HG02623 (cell line): ENCODE data around the gene TNFSF11.

Experiments
- ATAC-seq: cut with Tn5 transposase; IDR thresholded peaks from one replicate; pipeline ENCODE4 v1.9.1; 2021; ENCODE audit warnings: moderate library complexity; ENCODE audit not compliant: unreplicated experiment

The TNFSF11 gene

DNA sequence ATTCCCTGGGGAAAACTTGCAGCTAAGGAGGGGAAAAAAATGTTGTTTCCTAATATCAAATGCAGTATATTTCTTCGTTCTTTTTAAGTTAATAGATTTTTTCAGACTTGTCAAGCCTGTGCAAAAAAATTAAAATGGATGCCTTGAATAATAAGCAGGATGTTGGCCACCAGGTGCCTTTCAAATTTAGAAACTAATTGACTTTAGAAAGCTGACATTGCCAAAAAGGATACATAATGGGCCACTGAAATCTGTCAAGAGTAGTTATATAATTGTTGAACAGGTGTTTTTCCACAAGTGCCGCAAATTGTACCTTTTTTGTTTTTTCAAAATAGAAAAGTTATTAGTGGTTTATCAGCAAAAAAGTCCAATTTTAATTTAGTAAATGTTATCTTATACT lies 33.6 kb downstream of the TNFSF11 start:
- ATAC-seq: no peak

DNA sequence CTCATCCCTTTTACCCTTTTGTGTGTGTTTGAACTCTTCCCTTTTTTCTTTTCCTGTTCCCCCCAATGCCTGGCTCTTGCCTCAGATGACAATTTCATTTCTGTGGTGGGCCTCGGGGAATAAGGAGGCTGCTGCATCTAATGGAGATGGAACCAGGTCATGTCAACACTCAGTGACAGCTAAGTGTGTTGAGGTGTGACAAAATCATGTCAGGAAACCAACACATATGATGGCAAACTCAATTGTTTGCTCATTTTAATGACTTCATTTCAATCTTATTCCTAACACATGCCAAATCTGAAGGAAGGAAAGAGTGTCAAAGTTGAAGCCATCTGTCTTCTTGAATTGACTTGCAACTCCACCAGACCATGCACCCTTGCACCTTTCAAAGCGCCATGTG lies 36.7 kb downstream of the TNFSF11 start:
- ATAC-seq: no peak

DNA sequence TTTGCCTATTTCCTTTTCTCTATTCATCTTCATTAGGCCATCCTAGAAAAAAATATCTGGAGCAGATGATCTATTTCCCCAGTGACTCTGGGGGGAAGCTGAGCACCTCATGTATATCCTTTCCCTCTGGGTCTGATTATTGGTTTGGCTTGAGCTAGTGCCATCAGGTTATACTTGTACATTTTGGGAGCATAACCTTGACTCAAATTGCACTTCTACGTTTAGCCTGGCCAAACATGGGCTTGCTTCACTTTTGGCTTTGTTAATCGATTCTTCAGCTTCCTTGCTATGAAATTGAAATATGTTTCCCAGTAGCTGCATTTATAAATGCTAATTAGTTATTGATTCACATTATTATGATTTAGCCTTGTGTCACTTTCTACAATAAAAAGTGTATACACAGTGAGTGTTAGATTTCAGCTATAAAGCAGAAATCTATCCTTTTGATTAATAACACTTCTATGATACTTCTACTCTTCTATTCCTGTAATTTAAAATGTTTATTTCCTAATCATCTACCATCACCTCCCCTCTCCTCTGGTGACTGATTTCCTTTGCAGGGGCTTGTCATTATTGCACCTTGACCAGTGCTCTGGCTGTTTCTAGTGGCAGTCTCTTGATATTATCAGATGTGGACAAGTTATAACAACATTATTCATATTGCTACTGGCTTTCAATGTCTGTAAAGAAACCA lies 37.3 kb downstream of the TNFSF11 start:
- ATAC-seq: no peak

DNA sequence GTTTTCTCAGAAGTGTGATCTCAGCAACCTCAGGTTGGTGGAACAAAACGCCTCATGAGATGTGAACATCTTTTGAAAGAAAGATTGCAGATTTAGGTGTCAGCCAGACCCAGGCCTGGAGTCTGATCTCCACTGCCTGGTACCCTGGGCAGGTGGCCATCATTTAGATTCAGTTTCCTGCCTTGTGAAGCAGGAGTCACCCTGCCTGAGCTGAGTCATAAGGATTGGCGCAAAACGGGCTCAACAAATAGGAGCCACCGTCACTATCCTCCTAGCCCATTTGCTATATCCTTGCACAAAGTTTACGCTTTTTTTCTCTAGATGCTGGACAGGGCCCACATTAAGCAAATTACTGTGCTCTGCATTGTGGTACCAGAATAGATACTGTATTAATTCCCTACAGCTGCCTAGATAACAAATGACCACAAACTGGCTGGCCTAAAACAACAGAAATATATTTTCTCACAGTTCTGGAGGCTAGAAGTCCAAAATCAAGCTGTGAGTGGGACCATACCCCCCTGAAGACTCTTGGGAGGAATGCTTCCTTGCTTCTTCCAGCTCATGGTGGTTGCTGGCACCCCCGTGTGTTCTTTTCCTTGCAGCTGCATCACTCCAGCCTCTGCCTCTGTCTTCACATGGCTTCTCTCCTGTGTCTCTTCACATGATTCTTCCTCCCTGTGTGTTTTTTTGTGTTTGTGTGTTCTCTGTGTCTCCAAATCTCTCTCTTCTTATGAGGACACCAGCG lies 38.2 kb downstream of the TNFSF11 start:
- ATAC-seq: no peak

DNA sequence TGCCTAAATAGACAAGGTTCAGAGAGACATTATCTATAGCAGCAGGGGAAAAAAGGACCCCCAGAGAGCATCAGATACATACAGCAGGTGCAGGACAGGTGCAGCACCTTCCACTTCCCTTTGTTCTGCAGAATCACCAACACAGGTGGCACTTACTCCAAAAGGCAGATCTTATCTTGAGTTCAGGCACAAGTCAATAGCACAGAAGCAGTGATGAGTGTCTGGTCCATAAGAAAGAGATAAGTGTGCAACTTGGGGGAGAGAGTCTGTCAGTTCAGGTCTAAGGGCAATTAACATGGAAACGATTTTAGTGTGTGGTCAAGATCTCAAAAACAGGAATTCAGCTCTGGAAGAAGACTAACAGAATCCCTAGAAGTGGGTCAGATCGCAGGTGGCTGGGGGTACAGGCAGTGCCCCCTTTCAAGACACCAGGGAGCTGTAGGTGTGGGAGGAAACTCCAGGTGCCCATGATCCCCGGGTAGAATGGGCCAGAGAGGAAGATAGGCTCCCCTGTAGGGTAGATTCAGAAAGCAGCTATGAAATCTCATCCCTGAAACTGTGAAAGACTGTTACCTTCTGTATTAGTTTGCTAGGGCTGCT lies 40.6 kb downstream of the TNFSF11 start:
- ATAC-seq: no peak

DNA sequence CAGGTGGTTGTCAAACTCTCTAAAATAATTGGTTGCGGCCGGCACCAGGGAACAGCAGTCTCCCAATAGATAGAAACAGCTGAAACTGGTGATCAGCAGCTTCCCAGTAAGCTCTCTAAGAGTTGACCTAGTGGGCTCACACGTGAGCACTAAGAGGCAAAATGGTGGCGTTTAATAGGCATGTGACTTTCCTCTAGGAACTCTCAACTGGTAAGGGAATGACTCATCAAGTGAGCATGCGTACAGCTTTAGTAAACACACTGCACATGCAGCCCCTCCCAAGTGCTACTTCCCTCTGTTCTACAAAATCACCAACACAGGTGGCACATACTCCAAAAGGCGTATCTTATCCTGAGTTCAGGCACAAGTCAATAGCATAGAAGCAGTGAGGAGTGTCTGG lies 41.7 kb downstream of the TNFSF11 start:
- no peak for ATAC-seq

DNA sequence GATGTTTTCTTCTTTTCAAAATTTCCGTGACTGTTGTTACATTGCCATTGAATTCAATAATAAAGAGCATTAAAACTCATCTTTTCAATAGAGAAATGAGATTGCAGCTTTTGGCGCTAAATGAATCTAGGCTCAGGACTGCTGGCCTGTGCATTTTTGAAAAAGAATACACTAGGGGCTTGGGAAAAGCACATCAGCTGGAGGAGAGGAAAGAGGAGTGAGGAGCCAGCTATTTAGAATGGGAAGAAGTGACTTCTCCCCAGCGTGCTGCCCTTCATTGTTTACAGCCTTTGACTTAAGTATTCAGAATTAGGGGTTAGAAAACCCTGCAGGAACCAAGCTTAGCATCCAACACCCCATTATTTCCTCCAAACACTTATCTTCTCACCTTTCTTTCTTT lies 43.3 kb downstream of the TNFSF11 start:
- ATAC-seq: no peak

DNA sequence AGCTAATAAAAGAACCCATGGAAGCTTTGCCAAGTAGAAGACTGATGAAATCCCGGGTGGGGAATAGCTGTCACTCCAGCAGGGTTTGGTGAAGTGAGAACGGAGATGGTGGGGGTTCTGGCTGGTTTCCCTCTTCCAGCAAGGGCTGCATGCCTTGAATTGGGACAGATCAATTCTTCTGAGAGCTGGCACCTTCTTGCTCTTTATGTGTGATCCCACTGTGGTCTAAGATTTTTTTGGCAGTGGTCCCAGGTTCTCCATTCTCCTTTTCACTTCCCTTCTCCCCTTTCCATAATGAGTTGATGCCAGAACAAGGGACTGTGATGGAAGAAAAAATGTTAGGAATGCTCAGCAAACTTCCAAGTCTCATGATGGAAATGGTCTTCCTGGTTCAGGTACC lies 50.0 kb downstream of the TNFSF11 start:
- ATAC-seq: no peak

DNA sequence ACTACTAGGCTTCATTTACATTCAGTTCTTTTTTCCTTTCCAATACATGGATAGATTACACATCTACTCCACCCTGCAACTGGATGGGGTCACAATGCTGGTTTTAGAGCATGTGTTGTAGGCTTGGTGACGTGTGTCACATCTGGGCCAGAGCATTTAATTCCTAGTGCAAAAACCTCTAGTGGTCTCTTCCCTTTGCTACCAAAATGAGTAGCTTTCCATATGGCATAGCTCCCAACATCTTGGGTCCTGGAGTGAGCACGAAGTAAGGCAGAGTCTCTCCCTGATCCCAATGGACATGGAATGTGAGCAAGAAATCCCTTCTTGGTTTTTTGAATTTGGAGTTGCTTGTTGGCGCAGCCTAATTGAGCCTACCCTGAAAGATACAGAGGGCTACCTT lies 51.7 kb downstream of the TNFSF11 start:
- ATAC-seq: no peak

DNA sequence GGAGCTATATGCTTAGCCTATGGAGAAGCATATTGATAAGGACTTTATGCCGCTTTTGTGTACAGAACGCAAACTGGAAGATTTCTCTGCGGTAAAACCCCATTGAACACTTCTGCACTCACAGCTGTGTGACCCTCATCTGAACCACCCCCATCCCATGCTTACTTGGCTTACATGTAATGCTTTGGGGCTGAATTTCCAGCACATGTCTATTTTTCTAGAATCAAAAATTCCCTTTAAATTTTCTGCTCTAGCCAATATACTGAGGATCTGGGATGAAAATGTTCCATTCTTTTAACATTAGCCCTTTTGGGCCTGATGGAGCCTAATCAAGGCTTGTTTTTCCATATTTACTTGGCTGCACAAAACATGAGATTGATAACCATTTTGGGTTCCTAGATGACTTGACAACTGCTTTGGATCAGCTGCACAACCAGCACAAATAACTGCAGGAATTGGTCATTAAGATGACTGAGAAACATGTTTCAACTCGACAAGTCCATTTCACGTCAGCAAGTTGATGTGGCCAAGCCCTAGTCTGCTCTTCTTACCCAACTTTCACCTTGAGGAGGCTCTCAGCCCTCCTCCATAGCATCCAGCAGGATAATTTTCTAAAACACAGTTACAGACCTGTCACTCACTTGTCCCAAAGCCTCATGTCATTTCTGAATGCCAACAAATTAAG lies 52.4 kb downstream of the TNFSF11 start:
- no peak for ATAC-seq

DNA sequence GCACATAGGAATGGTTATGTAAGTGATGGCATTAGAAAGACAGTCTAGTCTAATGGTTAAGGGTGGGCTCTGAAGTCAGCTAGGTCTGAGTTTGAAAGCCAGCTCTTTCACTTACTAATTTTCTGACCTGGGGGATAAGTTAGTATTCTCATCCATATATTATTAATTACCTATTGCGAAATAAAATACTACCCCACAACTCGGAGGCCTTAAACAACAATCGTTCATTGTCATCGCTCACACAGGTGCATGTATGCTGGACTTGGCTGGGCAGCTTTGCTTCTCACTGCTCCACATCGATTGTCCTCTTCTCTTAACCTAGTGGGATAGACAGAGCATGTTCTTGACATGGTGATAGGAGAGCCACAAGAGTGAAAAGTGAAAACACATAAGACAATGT lies 54.7 kb downstream of the TNFSF11 start:
- ATAC-seq: no peak

DNA sequence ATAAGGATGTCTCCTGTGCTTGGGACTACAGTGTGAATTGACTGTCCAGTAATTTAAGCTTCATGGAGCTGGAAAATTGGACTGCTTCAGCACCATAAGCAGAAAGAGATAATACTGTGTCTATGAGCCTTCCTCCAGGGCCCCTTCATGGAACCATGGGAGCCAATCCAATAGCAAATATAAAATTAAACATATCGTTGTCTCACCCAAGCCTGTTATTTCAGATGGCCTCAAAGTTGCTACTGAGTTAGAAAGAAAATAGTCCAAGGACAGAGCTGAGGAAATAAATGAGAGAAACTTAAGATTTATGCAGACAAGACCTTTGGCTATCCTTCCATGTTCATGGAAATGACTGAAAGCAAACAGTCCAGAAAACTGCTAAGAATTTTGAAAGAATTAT lies 57.2 kb downstream of the TNFSF11 start:
- no peak for ATAC-seq

DNA sequence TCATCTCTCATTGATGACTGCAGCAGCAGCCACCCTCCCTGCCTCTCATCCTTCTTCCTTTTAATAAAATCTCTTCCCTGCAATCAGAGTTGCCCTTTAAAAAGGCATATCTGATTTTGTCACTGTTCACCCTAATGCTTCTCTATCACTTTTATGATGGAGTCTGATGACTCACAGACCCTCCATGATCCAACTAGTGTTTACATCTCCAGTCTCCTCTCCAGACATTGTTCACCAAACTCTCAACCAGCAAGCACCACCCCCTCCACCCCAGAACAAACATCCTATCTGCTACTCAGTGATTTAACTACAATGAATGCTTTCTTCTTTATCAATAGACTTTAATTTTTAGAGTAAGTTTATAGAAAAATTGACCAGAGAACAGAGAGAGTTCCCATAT lies 59.5 kb downstream of the TNFSF11 start:
- no peak for ATAC-seq

DNA sequence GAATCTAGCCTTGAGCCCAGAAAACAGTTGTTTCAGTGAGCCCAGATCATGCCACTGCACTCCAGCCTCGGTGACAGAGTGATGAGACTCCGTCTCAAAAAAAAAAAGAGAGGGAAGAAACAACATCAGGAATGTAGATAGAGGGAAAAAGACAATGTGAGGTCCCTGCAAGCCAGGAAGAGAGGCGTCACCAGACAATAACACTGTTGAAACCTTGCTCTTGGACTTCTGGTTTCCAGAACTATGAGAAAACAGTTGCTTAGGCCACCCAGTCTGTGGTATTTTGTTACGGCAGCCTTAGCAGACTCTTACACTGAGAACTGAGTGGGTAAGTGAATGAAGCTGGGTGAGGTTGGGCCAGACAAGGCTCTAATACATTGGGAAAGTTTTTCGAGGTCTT lies 64.1 kb downstream of the TNFSF11 start:
- no peak for ATAC-seq

DNA sequence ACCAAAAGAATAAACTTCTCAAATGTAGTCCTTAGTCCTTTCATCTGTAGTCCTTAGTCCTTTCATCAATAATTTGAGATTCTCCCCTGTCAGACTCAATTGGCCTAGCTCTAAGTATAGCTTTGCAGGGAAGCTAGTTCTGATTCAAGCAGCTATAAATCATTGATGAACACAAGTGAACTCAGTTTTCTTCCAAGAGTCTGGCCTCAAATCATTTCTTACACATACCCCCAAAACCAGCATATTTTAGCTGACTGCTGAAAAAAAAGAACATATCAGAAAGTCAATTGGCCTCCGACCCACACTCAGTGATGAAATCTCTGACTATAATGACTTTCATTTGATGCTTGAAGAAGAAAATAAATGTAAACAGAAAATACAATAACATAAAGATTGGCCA lies 64.9 kb downstream of the TNFSF11 start:
- no peak for ATAC-seq

DNA sequence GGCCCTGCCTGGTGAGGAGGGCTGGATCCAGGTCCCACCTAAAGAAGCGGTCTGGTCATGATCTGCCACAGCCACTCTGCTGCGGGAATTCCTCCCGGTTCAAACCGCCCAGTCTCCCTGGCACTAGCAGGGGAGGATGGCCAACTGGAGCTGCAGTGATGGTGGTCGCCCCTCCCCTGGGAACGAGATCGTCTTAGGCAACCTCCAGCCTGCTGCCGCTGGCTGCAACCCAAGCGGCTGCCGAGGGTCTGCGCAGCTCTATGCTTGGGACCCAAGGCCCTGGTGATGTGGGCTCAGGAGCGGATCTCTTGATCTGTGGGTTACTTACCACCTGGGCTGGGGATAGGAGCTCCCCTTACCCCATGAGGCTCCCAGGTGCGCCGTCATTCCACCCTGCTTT lies 69.1 kb downstream of the TNFSF11 start:
- ATAC-seq: no peak

DNA sequence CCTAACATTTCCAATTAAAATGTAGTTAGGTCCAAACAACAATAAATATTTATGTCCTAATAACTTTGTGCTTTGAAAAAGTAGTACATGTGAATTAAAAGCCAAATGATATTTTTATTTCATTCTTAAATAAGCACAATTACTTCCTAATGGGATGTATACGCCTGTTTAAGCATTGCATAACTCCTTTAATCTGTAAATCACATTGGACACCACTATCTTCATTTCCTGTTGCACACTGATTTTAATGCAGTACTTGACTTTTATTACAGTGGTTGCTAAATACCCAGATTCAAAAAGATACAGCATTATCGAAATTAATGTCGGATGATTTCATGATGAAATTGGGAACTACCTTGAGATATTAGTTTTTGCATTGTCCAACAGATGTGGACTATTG lies 70.9 kb downstream of the TNFSF11 start:
- ATAC-seq: no peak

DNA sequence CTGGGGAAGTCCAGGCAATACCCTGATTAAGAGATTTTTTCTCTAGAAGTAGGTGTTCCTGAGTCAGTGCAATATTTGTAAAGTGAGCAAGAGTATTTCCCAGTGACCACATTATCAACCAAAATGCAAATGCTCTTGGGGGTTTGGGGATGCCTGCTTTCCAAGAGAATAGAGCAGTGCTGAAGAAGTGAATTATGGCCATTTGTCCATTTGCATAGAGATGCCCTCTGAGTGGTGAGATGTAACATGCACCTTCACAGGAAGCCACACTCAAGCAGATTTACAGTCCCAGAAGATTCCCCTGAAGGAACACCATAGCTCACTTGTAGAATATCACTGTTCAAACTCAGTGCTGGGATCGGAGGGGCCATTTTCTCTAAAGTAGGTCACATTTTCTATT lies 71.8 kb downstream of the TNFSF11 start:
- ATAC-seq: no peak

DNA sequence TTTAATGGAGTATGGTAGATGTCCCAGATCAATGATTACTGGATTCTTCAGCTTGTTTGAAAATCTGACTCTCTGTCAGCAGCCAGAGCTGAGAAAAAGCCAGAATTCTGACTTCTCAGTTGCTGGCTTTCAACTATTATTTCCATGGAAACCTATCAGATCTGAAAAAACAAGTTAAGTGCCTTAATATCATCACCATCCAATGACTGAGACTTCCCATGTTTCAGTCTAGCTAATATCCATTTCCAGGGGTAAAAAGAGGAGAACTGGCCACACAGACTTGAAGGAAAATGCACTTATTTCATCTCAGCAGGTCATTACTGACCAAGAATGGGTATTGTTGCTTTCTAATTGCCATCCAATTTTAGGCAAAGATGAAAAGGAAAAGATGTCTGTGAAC lies 75.2 kb downstream of the TNFSF11 start:
- ATAC-seq: no peak

DNA sequence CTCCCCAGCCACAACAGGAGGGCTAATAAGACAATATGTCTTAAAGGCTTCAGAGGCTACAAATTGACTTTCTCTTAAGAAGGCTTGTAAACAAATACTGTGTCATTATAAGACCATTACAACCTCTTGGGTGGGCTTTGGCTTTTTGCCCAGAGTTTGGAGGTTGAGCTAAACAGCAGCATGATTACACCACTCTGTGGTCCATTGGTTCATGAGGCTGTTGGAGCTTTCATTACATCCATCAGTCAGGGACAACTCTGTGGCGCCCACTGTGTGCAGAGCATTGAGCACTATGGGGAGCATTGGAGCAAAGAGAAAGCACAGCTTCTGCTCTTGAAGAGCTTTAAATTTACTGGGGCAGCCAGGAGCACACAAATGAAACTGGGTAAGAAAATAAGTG lies 75.9 kb downstream of the TNFSF11 start:
- ATAC-seq: no peak

DNA sequence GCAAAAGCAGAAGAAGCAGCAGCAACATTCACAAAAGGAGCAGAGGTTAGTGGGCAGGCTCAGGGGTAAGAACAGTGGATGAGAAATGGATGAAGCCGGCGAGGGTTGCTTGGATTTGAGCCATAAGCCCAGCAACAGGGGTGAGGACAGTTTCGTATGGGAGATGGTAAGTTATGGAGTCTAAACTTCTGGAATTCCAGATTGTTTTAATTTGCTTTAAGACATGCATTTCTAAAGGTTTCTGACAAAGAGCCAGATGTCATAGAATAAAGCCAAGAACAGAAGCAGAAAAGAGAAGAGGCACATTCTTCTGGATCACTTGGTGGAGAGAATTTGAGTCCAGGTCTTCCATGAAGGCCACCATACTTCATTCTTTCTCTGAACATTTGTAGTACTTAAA lies 76.6 kb downstream of the TNFSF11 start:
- no peak for ATAC-seq
